Suppressor macrophage (primary cell): ENCODE data around the gene MUS81.

ENCODE experiments used
- DNase-seq, 4 experiments: peaks; one replicate each; pipeline ENCODE4 v3.0.0-alpha.2; 2020 to 2022

Gene MUS81

GRCh38 chr11:65892661-65893317, 32.6 kb downstream of the MUS81 start:
- DNase-seq = peak in 1 of 4 experiments; percentile 1

DNA sequence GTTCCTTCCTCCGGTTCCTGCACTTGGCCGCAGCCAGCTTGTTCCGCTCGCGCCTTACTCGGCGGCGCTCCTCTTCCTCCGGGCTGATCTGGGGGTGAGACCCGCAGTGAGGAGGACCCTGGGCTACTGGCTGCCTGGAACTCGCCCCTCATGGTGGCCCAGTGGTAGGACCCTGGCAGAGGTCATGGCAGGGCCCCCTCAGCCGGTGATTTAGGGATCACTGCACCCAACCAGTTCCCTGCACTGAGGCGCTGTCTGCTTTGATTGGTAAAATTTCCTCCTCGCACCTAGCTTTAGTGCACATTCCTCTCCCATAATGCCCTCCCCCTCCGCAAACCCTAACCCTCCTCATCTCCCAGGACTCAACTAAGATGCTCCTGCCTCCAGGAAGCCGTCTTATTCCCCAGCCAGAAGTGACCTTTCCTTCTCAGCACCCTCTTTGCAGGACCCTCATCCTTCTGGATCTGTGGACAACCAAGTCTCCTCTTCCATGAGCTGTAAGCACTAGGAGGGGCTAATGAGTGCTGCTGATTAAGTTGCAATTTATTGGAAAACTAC, 33.9 kb downstream of the MUS81 start:
- peak in 3 of 4 experiments; percentile 52 to 76 (median 72) for DNase-seq

- no peak for DNase-seq
Measured at GRCh38 chr11:65895482-65895981, 35.3 kb downstream of the MUS81 start.

DNA sequence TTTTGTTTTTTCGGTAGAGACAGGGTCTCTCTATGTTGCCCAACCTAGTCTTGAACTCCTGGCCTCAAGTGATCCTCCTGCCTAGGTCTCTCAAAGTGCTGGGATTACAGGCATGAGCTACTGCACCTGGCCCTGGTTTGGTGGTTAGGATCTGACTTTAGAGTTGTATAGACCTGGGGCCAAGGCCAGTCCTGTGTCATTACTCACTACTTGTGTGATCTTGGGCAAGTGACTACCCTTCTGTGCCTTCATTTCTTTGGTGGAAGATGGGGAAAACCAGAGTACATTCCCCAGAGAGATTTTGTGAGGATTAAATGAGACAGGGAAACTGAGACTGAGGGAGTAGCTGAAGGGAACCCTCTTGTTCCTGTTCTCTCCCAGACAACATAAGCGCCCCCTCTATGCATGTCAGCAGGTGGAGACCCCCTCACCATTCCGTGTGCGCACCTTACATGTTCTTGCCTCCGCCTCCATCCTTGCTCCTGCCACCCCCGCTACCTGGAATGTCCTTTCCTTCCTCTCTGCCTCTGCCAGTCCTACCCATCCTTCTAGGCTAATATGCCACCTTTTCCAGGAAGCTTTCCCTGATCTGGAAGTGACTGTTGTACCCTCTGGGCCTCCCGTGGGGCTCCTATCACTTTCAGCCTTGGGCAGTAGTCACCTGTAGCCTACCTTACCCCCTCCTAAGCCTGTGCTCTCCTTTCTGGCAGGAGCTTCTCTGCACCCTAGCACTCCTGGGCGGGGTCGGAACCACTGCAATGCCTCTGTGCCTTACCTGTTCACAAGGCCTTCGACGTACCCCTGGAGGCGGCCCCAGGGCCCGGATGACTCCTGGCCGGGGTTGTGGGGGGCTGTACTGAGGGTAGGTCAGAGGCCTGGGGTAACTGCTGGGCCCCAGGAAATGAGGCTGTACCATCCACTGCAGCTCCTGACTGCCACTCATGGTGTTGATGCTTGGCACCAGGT, 36.1 kb downstream of the MUS81 start:
- DNase-seq = no peak

DNA sequence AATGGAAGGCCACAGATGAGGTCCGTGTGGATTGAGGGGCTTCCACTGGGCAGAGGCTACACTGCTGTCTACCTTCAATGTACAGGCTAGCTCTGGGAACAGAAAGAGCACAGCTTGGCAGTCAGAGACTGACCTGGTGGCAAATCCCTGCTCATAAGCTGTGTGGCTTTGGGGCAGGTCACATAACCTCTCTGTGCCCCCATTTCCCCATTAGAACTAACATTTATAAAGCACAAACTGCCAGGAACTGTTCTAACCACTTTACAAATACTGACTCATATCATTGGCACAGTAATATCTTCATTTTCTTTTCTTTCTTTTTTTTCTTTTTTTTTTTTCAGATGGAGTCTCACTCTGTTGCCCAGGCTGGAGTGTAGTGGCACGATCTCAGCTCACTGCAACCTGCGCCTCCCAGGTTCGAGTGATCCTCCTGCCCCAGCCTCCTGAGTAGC, 36.8 kb downstream of the MUS81 start:
- peak in 1 of 4 experiments; percentile 0 for DNase-seq

- peak in 1 of 4 experiments; percentile 3 for DNase-seq
Measured at GRCh38 chr11:65898656-65899355, 38.6 kb downstream of the MUS81 start.

DNA sequence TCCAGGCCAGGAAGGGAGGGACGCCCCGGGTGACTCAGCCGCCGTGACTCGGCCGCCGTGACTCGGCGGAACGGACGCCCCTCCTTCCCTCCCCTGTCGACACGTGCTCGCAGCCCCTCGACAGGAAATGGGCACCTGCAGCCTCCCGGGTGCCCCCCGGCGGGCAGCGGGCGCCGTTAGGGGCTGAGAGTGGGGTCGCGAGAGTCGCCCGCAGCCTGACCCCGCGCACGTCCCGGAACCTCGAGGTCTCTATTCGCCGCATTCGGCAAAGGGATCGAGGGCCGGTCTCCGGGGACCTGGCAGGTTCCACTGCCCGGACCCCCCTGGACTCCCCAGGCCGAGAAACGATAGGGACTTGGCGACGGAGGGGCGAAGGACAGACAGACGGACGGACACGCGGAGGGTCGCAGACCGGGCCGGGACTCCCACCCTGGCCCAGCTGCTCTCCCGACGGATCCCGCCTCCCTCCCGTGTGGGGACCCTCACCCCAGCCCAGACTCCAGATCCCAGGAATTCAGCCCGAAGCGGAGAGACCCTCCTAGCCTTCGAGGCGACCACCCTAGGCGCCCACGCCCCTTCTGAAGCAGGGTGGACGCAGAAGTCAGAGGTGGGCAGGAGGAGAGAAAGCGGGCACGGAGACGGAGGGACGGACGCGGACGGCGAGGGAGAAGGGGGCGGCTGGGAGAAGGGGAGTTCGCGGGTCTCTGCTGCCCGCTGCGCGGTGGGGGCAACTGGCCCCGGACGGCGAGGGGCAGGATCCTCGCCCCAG, 39.3 kb downstream of the MUS81 start:
- DNase-seq = peak; percentile 73 to 87 (median 81)

GRCh38 chr11:65900125-65900898, 40.1 kb downstream of the MUS81 start, which contains the start of gene FOSL1:
FOSL1 (minus strand) TSS chr11:65900388; CDS start chr11:65900339, 49 bp downstream.
- DNase-seq = peak; percentile 94 to 97 (median 96)

DNA sequence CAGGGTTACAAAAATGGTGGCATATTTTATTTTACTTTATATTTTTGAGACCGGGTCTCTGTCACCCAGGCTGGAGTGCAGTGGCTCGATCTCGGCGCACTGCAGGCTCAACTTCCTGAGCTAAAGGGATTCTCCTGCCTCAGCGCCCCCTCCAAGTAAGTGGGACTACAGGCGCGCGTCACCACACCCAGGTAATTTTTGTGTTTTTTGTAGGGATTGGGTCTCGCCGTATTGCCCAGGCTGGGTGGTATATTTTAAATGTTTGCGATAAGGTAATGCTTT, 40.6 kb downstream of the MUS81 start:
- no peak for DNase-seq

DNA sequence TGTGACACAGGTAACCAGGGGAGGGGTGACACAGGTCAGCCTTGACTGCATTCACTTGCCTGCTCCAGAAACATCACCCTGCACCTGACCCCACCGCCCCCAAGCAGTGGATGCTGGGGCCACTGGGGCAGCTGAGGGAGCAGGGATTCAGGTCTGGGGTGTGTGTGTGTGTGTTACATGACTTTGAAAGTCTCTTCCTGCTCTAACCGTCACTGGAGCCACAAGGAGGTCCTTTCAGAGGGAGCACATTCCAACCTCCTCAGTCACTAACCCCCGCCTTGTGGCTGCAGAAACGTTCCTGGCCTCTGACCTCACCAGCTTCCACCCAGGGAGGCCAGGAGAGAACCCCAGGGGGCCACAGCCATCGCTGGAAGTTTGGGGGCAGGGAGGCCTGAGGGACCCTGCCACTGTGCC, 42.8 kb downstream of the MUS81 start:
- DNase-seq = no peak

DNA sequence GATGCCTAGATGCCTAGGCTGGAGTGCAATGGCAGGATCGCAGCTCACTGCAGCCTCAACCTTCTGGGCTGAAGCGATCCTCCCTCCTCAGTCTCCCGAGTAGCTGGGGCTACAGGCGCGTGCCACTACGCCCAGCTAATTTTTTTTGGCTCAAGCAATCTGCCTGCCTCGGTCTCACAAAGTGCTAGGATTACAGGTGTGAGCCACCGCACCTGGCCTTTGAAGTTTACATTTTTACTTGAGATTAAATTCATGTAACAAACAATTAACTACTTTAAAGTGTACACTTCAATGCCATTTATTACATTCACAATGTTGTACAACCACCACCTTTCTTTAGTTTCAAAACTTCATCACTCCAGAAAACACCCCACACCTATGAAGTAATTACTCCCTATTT, 43.5 kb downstream of the MUS81 start:
- no peak for DNase-seq

GRCh38 chr11:65906602-65907001, 46.4 kb downstream of the MUS81 start:
- DNase-seq = peak in 1 of 4 experiments; percentile 1

DNA sequence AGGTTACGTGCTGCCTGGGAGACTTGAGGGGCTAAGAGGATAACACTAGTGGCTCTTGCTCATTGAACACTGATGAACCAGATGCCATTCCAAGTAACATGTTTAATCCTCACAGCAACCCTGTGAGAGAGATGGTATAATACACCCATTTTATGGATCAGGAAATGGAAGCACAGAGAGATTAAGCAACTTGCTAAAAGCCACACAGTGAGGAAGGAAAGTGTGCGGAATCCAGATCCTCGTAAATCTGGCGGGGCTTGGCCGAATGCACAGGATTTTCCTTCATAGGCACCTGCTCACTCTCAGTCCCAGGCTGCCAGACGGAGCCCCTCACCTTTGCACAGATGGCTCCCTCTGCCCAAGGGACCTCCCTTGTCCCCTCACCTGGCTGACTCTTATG, 47.6 kb downstream of the MUS81 start:
- DNase-seq = peak in 1 of 4 experiments; percentile 0

- DNase-seq = peak; percentile 43 to 57 (median 52)
Measured at GRCh38 chr11:65911682-65912568, 51.7 kb downstream of the MUS81 start.

- peak in 1 of 4 experiments; percentile 25 for DNase-seq
Measured at GRCh38 chr11:65912845-65913244, 52.6 kb downstream of the MUS81 start.

- peak in 2 of 4 experiments; percentile 33 to 47 for DNase-seq
Measured at GRCh38 chr11:65915101-65915820, 55.0 kb downstream of the MUS81 start.

DNA sequence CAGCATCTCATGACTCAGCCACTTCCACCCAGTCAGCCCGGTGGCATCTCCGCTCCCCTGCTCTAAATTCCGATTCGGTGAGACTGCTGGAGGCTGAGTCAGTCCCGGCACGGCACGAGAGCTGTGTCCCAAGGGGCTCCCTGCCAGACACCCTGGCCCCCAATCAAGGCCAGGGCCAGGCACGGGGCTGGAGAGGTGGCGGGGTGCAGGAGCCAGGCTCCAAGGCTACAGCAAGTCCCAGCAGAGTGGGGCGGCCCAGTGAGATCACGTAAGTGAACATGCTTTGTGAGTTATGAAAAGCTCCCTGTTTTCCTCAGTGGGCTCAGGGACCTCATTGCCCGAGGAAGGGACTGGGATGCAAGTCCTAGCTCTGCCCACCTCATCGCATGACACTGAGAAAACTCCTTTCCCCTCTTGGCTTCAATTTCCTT, 55.6 kb downstream of the MUS81 start:
- DNase-seq = peak; percentile 50 to 78 (median 75)
